Hematopoietic multipotent progenitor cell treated with erythropoietin and hydrocortisone succinate and interleukin-3 and kit ligand, for 6 days (in vitro differentiated cells): ENCODE results near the gene PTGER4.

Source experiments
- DNase-seq: peaks from one replicate; pipeline ENCODE4 v3.0.0-alpha.2; 2015

Gene PTGER4

GRCh38 chr5:40672425-40672824, 7.3 kb upstream of the PTGER4 start:
- DNase-seq, result peak; percentile 60

- no peak for DNase-seq
These were observed 5.0 kb upstream of the PTGER4 start for GRCh38 chr5:40674661-40675235.

GRCh38 chr5:40675396-40676133, 4.2 kb upstream of the PTGER4 start:
- no peak for DNase-seq

GRCh38 chr5:40676613-40677343, 2.9 kb upstream of the PTGER4 start:
- no peak for DNase-seq

GRCh38 chr5:40677456-40677855, 2.3 kb upstream of the PTGER4 start:
- DNase-seq, result no peak

DNA sequence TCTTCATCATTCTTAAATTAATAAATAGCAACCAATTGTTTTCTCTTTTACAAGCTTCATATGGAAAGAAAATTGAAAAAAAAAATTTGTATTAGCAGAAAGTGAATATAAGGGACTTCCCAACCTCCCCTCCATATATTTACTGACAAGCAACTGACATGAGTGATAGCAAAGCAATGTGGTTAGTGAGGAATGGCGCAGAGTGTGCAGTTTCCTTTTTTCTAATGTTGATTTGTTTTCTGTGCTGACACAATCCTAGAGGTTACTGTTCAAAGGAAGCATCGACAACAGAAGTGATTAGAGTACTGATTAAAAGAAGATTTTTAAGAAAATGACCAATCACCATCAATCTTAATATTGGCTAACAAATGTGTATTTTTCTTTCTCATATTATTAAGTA, 1.7 kb upstream of the PTGER4 start:
- peak; percentile 57 for DNase-seq

GRCh38 chr5:40678460-40679147, 1.1 kb upstream of the PTGER4 start:
- no peak for DNase-seq

DNA sequence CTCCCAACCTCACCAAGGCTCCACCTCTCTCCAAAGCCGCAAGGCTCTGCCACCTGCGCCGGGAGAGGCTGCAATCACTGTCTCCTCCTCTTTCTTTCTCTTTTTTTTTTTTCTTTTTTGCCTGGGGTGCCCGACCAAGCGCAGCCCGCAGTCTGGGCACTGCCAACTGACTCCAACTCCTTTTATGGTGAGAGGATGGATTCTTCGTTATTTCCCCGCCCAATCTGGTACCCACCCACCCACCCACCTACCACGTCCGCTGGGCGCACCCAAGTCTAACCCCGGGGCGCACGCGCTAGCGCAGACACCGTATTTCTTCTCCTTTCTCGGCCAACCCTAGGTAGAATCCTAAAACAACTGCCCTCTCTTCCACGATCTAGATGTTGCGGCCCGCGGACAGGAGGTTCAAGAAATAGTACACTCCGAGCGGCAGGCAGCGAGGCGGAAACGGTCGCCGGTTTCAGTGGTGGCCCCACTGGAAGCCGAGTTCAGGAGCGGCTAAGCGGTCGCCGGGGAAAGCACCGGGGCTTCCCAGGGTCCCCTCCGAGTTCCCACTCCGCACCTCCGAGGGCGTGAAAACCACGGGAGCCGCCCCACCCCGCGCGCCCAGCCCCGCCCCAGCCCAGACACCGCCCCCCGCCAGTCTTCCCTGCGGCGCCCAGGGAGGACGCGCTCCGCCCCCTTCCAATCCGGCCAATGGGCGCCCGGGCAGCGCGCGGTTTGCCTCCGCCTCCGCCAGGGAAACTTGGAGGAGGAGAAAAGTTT, 385 bp upstream of the PTGER4 start:
- peak; percentile 90 for DNase-seq

DNA sequence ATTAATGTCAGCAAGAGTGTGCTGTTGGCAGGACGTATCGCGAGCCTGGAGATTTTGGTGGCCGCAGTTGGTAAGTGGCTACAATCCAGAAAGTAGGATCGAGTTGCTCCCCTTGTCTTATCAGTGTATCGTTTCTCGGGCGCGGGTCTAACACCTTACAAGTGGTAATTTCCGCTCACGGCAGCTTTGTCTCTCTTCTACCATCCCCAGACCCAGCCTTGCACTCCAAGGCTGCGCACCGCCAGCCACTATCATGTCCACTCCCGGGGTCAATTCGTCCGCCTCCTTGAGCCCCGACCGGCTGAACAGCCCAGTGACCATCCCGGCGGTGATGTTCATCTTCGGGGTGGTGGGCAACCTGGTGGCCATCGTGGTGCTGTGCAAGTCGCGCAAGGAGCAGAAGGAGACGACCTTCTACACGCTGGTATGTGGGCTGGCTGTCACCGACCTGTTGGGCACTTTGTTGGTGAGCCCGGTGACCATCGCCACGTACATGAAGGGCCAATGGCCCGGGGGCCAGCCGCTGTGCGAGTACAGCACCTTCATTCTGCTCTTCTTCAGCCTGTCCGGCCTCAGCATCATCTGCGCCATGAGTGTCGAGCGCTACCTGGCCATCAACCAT, 1.1 kb downstream of the PTGER4 start:
- peak; percentile 32 for DNase-seq

- DNase-seq, result peak; percentile 58
These were observed 1.8 kb downstream of the PTGER4 start for GRCh38 chr5:40681363-40682153.

DNA sequence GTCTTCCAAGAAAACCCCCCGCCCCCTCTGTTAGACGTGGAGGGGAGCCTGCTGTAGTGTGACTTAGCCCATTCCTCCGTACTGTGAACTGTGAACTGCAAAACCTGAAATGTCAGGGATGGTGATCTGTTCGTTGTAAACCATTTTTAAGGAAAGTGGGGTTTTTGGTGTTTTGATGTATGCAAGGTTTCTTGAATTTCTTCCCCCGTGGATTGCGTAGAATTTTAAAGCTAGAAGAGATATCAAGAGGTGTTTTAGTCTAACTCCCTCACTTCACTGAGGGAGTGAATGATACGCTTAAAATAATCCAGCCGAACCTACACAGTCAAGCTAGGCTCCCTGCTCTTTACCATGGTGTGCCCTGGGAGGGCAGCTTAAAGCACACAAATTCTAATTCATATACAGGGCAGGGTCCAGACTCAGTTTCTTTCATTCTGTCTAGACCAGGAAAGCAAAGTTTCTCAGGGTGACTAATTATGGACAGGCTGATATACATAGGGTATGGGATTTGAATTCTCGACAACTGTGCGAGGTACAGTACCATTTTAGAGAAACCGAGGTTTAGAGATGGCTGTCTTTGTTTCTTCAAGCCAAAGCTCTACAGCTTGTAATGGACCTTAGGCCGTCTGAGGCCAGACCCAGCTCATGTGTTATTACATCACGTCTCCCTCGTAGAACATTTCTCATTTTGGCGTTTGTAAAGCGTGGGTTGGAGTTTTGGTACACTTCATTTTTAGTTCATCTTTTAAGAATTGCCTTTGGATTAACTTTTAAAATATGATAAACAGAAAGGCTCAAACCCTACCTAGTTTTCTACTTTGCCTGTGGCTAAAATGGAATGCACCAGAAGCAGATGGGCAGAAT, 2.7 kb downstream of the PTGER4 start:
- no peak for DNase-seq

- no peak for DNase-seq
These were observed 3.6 kb downstream of the PTGER4 start for GRCh38 chr5:40683305-40683704.

GRCh38 chr5:40685193-40685592, 5.5 kb downstream of the PTGER4 start:
- no peak for DNase-seq

DNA sequence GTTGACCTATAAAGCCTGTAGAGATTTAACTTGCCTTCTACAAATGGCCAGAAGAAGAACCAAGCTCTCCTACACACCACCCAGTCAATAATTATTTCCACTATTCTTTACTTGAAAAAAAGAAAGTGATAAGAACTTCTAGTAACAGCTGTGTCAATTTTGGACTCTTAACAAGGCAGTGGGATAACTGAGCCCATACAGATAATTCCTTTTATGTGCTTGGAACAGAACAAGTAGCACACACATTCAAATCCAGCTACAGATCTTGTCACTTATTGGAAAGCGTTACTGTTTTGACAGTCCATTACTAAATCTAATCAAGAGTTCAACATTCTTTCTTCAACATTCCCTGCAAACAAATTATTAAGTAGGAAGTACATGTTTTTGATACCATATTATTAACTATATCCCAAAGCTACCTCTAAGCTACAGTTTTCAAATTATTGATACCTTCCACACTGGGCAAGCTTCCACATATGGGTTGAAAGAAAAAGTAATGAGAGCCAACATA, 6.3 kb downstream of the PTGER4 start:
- DNase-seq, result no peak

DNA sequence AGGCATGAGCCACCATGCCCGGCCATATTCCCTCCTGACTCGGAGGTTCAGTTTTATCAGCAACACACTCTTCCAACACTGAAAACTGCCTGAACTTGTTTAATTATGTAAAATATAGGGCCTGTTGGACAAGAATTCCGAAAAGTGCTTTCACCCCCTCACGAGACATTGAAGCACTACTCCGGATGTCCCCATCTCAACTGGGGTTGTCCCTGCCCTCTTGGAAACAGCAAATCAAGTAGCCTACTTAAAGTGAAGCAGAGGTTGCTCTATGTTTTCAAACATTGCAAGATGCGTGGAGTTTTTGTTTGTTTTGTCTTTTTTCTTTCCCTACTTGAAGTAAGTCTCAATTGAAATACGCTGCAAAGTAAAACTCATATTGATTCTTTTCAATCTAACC, 7.6 kb downstream of the PTGER4 start:
- no peak for DNase-seq

- DNase-seq, result peak; percentile 93
These were observed 8.5 kb downstream of the PTGER4 start for GRCh38 chr5:40688127-40688761.

DNA sequence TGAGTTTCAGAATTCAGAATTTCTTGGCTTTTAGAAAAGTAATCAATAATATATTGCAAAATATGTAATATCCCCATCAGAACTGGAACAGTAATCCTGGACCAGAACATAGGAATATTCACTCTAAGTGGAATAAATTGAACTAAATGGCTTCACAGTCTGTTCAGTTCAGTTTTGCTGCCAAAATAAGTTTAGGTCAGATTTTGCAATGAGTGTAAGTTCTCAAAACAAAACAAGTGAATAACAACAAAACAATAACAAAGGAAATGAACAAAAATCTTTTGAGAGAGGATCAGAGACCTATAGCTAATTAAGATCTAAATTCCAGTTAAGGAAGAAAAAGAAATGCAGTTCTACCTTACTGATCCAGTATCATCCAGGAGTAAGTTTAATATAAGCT, 9.3 kb downstream of the PTGER4 start:
- DNase-seq, result no peak

DNA sequence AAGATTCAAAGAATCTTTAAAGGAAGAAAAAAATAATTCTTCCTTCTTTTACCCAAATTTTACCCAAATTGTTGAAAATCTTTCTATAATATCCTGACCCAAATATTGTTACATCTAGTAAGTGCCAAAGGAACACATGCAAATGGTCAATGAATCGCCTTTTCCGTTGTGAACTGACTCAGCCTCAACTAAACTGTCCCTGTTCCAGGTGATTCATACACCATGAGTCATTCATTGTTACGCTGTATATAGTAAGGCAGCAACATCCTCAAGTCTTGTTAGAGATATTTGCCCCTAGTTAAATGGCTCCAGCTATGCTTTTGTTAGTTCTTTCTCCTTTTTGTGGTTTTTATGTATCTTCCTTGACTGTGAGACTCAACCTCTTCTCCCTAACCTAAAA, 9.7 kb downstream of the PTGER4 start:
- DNase-seq, result no peak

DNA sequence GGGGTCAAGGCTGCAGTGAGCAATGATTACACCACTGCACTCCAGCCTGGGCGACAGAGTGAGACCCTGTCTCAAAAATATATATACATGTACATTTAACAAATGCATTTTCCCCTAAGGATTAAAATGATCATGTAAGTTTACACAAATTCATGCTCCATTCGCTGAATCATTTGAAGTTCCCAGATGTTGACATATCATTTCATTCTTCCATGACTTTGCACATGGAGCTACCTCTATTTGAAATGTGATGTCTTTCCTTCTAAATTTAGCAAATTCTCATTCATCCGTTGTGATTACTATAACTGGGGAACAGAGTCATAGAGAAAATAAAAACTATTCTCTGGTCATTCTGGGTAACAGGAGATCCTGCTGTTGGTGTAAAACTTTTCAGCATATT, 10.6 kb downstream of the PTGER4 start:
- no peak for DNase-seq

- no peak for DNase-seq
These were observed 12.2 kb downstream of the PTGER4 start for GRCh38 chr5:40691894-40692293.
